HG03521 (cell line): Measurements from ENCODE around the gene CDK5R2.
A peak's percentile ranks its signal among the peaks of the same experiment; 100 is the strongest.
"Not testable (repeated sequence)": the region's sequence is repeated elsewhere in the genome, so short reads cannot be mapped to it uniquely, and the experiment has no call there.

ENCODE experiments used
- ATAC-seq: cut with Tn5 transposase; IDR thresholded peaks from one replicate; pipeline ENCODE4 v1.9.1; 2021; ENCODE audit warnings: mild to moderate bottlenecking, moderate library complexity; ENCODE audit not compliant: unreplicated experiment

Gene CDK5R2

GRCh38 chr2:218959141-218959731, at the start of gene CDK5R2:
Gene CDK5R2, plus strand, starts transcription at chr2:218959666. Its CDS starts 155 bp downstream, at chr2:218959821.
- peak; percentile 94 for ATAC-seq

- ATAC-seq = no peak
These were observed 48.7 kb upstream of the CDK5R2 start for GRCh38 chr2:218910741-218911140.

- no peak for ATAC-seq
These were observed 39.0 kb upstream of the CDK5R2 start for GRCh38 chr2:218920504-218920903.

GRCh38 chr2:218924757-218925156, 34.7 kb upstream of the CDK5R2 start:
- ATAC-seq = no peak

GRCh38 chr2:218925434-218925833, 34.0 kb upstream of the CDK5R2 start:
- no peak for ATAC-seq

GRCh38 chr2:218927422-218927821, 32.0 kb upstream of the CDK5R2 start:
- ATAC-seq = no peak

- ATAC-seq = no peak
These were observed 31.6 kb upstream of the CDK5R2 start for GRCh38 chr2:218927876-218928275.

- ATAC-seq = not testable (repeated sequence)
These were observed 29.0 kb upstream of the CDK5R2 start for GRCh38 chr2:218930488-218930887.

- ATAC-seq = not testable (repeated sequence)
These were observed 27.7 kb upstream of the CDK5R2 start for GRCh38 chr2:218931751-218932150.

GRCh38 chr2:218944759-218945404, 14.6 kb upstream of the CDK5R2 start:
- ATAC-seq = no peak

- ATAC-seq = no peak
These were observed 12.8 kb upstream of the CDK5R2 start for GRCh38 chr2:218946621-218947020.

GRCh38 chr2:218952160-218952559, 7.3 kb upstream of the CDK5R2 start:
- no peak for ATAC-seq

- no peak for ATAC-seq
These were observed 6.0 kb upstream of the CDK5R2 start for GRCh38 chr2:218953366-218953954.

GRCh38 chr2:218954541-218955300, 4.7 kb upstream of the CDK5R2 start:
- no peak for ATAC-seq

- ATAC-seq = no peak
These were observed 3.4 kb upstream of the CDK5R2 start for GRCh38 chr2:218956039-218956438.

GRCh38 chr2:218957671-218958070, 1.8 kb upstream of the CDK5R2 start:
- no peak for ATAC-seq

GRCh38 chr2:218958276-218958675, 1.2 kb upstream of the CDK5R2 start:
- ATAC-seq = no peak

GRCh38 chr2:218959761-218960308, 369 bp downstream of the CDK5R2 start:
- no peak for ATAC-seq

- ATAC-seq = no peak
These were observed 1.1 kb downstream of the CDK5R2 start for GRCh38 chr2:218960309-218961165.

GRCh38 chr2:218961229-218961628, 1.8 kb downstream of the CDK5R2 start:
- no peak for ATAC-seq
